Mesenteric fat pad (tissue), 1 donor: ENCODE results near the gene TMEM130. TPM values are rescaled to one million over a fixed set of nuclear protein-coding genes. Genes with fewer than 3 reads are reported as not detected.
"Not testable (repeated sequence)": the region's sequence is repeated elsewhere in the genome, so short reads cannot be mapped to it uniquely, and the experiment has no call there.

ENCODE experiments used
- DNase-seq: peaks from one replicate; pipeline ENCODE4 v3.0.0-alpha.2; 2020; ENCODE audit warnings: low spot score
- total RNA-seq: library from RNA; stranded (reverse); fragmentation: NEBNext Ultra II Directional; extraction: Animal tissue kit (Norgen Biotek cat#: 25700); gene quantifications from one replicate; pipeline ENCODE4 v1.2.1, GENCODE V29; 2021
- donor health status: DM: yes; HTN: yes; CAD: no.

TMEM130 gene
- total RNA-seq, 1 donor from 2014 or later = 0.29 TPM

- DNase-seq = peak; percentile 67
Measured at GRCh38 chr7:98877692-98878364, 8.0 kb upstream of the TMEM130 start.

GRCh38 chr7:98877146-98877545 is 7.3 kb upstream of the TMEM130 start:
- peak; percentile 57 for DNase-seq

- peak; percentile 62 for DNase-seq
Measured at GRCh38 chr7:98875501-98875900, 5.7 kb upstream of the TMEM130 start.

- no peak for DNase-seq
Measured at GRCh38 chr7:98874942-98875341, 5.1 kb upstream of the TMEM130 start.

- not testable (repeated sequence) for DNase-seq
Measured at GRCh38 chr7:98873610-98874009, 3.8 kb upstream of the TMEM130 start.

GRCh38 chr7:98872328-98872924 is 2.6 kb upstream of the TMEM130 start:
- DNase-seq = no peak

GRCh38 chr7:98870807-98871491 is 1.1 kb upstream of the TMEM130 start:
- DNase-seq = peak; percentile 76

- DNase-seq = no peak
Measured at GRCh38 chr7:98870121-98870651, 372 bp upstream of the TMEM130 start.

- no peak for DNase-seq
Measured at GRCh38 chr7:98869027-98869596, 702 bp downstream of the TMEM130 start.

GRCh38 chr7:98868450-98868849 is 1.4 kb downstream of the TMEM130 start:
- DNase-seq = no peak

GRCh38 chr7:98866765-98867164 is 3.0 kb downstream of the TMEM130 start:
- DNase-seq = no peak

- DNase-seq = no peak
Measured at GRCh38 chr7:98866351-98866750, 3.5 kb downstream of the TMEM130 start.

- DNase-seq = no peak
Measured at GRCh38 chr7:98864731-98865453, 4.9 kb downstream of the TMEM130 start.

GRCh38 chr7:98863601-98864000 is 6.2 kb downstream of the TMEM130 start:
- DNase-seq = no peak

- DNase-seq = no peak
Measured at GRCh38 chr7:98862716-98863420, 6.9 kb downstream of the TMEM130 start.

GRCh38 chr7:98862203-98862602 is 7.6 kb downstream of the TMEM130 start:
- DNase-seq = no peak

GRCh38 chr7:98860071-98860470 is 9.7 kb downstream of the TMEM130 start:
- no peak for DNase-seq

GRCh38 chr7:98855610-98856422 is 14.0 kb downstream of the TMEM130 start:
- no peak for DNase-seq

- DNase-seq = no peak
Measured at GRCh38 chr7:98852826-98853225, 17.0 kb downstream of the TMEM130 start.

GRCh38 chr7:98848918-98849317 is 20.9 kb downstream of the TMEM130 start:
- no peak for DNase-seq
